Right forelimb (tissue), 1 donor: ENCODE measurements around the gene CFAP53.
"Not testable (repeated sequence)": the region's sequence is repeated elsewhere in the genome, so short reads cannot be mapped to it uniquely, and the experiment has no call there.

Source experiments
- DNase-seq: peaks from one replicate; pipeline ENCODE4 v3.0.0-alpha.2; 2018

Gene CFAP53

DNA sequence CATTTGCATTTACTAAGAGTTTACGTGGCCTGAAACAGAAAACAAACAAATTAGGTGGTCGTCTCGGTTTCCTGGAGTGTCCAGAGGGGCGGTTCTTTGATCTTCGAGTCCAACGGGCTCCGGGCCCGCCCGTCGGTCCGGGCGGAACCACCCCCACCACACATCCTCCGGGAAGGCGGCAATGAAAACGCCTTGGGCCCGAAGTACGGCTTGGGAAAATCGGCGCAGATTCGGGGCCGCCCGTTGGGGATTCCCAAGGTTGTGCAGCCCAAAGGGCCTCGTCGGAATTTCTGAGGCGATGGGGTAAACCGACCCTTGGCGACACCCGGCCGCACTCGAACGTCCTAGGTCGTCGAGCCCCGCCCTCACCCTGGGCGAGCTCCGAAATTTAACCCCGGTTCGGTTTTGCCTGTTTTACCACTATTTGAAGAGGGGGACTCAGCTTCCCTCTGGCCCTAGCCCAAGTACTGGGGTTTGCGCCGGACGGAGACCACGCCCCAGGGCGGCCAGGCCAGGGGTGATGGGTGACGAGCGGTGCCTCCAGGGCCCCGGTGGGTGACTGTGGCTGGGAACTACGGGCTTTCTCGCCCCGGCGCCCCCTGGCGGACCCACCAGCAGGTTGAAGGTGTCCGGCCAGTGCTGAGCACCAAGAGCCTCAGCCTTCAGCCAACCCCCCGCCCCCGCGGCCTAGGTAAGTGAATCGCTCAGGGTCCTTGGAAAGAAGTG lies 1.9 kb upstream of the CFAP53 start:
- peak; percentile 85 for DNase-seq

GRCh38 chr18:50262977-50263376 lies 3.3 kb downstream of the CFAP53 start:
- DNase-seq, result no peak

DNA sequence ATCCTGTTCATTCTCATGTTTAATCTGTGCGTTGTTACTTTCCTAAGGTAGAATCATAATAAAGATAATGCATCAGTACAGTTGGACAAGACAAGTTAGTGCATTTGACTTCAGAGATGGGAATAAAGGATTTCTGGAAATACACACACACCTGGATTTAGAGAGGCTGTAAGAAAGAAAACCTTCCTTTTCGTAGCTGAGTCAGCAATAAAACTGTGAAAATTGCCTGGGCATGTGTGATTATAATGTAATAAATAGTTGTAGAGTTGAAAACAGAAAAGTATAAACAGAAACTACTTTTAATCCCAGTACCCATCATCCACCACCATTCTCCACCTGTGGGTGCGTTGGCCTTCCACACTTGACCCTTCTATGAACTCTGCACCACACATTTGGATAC lies 15.4 kb downstream of the CFAP53 start:
- DNase-seq, result no peak

DNA sequence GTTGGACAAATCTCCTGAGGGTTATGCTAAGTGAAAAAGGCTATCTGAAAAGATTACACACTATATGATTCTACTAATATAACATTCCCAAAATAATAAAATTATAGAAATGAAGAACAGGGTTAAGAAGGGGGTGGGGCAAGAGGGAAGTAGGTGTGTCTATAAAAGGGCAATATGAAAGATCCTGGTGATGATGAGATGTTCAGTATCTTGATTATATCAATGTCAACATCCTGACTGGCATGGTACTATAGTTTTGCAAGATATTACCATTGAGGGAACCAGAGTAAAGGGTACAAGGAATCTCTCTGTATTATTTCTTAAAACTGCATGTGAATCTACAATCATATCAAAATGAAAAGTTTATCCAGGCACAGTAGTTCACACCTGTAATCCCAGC lies 16.7 kb downstream of the CFAP53 start:
- DNase-seq, result no peak

DNA sequence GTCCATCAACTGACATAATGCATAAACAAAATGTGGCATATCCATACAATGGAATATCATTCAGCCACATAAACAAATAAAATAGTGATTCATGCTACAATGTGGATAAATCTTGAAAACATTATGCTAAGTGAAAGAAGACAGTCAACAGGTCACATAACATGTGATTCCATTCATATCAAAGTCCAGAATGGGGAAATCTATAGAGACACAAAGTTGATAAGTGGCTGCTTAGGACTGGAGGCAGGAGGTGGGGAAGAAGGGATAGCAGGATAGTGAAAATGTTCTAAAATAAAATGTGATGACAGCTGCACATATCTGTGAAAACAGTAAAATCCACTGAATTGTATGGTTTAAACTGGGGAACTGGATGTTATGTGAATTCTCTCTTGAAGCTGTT lies 18.7 kb downstream of the CFAP53 start:
- DNase-seq, result no peak

- not testable (repeated sequence) for DNase-seq
These were observed 24.5 kb downstream of the CFAP53 start for GRCh38 chr18:50241768-50242167.

- no peak for DNase-seq
These were observed 26.2 kb downstream of the CFAP53 start for GRCh38 chr18:50240080-50240563.

DNA sequence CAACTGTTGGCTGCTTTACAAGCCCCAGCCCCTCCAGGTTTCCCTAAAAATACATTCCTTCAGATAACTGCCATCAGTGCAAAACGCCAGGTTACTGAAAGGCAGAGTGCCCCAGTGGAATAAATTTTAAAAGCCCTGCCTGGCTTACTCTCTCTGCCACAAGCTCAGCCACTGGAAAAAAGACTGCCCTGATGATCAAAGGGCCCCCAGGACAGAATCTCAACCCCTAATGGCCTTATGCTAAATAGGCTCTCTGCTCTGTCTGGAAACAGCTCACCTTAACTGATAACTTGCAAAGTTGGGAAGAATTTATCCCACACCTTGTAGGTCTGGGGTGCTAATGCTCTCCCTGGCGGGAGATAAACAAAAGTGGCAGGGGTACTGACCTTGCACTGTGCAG lies 33.9 kb downstream of the CFAP53 start:
- DNase-seq, result no peak

DNA sequence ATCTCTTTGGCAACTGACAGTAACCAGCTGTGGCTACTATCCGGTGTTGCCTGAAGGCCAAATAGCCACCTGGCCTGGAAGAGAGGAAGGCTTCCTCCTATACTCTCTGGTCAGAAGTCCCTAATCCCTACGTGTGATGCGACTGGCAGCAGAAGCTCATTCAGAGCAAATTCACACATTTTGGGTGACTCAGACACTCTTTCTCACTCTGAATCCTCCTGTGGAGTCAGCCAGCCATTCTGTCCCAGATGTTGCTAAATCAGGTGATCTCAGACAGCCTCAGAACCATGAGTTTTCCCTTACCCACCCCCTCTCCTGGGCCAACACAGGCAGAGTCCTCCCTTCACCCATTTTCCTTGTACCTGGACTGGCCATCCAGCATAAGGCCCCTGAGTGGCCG lies 34.7 kb downstream of the CFAP53 start:
- no peak for DNase-seq

DNA sequence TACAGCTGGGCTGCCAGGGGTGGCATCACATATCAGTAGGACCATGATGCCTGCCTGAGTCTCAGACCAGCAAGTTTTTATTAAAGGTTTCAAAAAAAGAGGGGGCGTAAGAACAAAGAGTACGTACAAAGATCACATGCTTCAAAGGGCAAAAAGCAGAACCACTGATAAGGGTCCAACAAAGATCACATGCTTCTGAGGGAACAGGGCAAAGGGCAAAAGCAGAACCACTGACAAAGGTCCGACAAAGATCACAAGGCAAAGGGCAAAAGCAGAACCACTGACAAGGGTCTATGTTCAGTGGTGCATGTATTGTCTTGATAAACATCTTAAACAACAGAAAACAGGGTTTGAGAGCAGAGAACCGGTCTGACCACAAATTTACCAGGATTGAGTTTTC lies 46.0 kb downstream of the CFAP53 start:
- DNase-seq, result not testable (repeated sequence)

DNA sequence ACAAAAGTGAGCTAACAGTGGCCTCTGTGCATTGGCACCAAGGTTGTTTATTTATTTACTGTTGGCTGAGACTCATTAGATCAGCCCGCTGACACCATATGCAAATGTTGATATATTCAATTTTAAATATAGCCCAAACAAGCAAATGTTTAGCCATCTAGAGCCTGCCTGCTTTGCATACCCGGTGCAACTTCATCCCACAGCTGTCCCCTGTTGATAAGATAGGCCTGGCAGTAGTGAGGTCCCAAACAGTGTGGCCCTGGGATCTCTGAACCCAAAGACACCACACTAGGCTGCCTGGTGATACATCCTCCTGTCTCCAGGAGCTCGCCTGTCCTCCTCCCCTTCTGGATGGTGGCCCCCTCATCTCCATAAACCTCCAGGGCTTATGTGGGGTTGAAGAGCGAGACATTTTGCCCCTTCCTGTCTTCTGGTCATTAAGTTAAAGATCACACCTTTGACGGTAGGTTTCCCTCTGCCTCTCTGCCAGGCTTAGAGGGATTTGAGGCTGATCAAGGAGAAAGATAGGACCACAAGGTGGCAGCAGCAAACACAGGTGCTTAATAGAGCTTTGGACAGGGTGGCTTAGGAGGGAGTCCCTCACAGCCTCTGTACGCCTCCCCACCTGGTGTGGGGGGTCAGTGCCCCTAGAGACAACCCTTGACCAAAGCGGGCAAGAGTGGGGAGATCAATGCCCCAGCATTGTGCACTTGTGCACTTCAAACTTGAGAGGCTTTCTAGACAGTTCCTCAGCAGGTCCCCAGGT lies 47.7 kb downstream of the CFAP53 start:
- no peak for DNase-seq

- no peak for DNase-seq
These were observed 57.0 kb downstream of the CFAP53 start for GRCh38 chr18:50209311-50209710.

DNA sequence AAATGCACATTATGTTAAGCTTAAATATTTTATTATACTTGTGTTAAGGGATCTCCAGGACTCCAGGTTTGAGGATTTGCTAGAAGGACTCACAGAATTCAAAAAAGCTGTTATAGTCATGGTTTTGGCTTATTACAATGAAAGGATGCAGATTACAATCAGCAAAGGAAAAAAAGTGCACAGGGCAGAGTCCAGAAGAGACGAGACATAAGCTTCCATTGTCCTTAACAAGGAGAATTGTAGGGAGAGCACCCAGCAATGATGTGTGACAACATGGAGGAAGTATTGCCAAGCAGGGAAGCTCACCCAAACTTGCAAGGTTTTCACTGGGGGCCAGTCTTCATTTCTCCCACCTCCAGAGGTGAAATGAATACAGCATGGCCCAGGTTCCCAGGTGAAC lies 58.6 kb downstream of the CFAP53 start:
- DNase-seq, result no peak

DNA sequence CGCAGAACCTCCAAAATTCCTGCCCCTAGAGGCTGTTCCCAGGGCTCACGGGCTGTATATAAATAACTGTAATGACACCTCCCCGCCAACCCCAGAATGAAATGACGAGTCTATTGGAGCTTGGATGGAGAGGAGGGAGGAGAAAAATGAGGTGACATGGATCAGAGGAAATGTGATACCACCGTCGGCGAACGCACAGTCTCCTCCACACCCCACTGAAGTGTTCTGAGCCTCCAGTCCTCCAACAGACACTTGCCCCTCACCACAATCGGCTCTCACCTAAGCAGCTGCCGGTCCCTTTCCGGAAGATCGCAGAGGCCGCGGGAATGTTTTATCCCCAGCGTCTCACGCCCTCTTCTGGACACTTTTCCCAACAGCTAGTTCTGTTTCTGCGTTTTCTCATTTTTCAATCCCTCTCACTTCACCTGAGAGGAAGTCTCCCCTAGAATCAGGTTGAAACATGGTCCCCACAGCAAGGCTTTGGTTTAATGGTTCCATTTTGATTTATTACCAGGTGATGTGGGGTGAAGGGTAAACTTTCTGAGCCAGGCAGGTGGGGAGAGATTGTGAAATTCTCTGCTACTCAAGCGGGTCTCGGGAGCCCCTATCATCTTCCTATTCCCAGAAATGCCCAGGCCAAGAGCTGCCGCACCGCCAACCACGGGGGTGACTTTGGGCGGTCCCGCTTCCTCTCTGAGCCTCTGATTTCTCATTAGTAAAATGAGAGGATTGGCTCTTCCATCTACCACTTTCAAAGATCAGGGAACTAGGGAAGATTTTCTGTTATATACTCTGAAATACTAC lies 62.3 kb downstream of the CFAP53 start:
- DNase-seq, result peak; percentile 65

- no peak for DNase-seq
These were observed 64.7 kb downstream of the CFAP53 start for GRCh38 chr18:50201476-50202018.

DNA sequence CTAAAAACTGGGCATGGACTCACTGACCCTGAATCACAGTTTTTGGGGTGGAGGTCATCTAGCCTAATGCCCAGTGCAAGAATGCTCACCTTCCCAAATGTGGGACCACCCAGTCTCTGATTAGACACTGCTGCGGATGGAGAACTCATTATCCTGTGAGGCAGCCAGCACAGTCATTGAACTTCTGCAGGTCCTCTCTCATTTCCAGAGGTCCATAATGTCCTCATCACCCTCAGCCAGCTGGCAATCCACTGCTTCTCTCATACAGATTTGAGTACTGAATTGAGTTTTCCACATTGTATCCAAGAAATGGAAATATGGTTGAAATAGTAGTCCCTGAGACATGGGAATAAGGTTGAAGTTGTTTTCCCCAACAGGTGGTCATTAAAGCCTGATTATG lies 66.4 kb downstream of the CFAP53 start:
- DNase-seq, result peak; percentile 50

- DNase-seq, result no peak
These were observed 66.9 kb downstream of the CFAP53 start for GRCh38 chr18:50199346-50199855.

GRCh38 chr18:50196261-50196660 lies 70.0 kb downstream of the CFAP53 start:
- DNase-seq, result no peak

DNA sequence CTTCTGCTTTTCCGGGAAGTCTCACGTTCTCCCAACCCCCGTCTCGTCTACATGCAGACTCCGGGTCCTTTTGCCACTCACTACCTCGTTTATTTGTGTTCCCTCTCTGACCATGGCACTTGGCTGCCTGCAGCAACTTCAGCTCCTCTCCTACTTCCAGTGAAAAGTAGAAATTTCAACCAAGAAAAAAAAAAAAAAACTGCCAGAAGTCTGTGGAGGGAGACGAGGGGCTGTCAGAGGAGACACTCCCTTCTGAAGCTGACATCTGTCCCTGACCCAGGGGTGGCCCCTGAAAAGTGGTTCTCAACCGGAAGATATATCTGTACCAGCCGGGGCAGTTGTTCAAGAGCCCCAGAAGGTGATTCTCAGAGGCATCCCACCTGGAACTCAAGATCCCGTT lies 70.6 kb downstream of the CFAP53 start:
- DNase-seq, result no peak

DNA sequence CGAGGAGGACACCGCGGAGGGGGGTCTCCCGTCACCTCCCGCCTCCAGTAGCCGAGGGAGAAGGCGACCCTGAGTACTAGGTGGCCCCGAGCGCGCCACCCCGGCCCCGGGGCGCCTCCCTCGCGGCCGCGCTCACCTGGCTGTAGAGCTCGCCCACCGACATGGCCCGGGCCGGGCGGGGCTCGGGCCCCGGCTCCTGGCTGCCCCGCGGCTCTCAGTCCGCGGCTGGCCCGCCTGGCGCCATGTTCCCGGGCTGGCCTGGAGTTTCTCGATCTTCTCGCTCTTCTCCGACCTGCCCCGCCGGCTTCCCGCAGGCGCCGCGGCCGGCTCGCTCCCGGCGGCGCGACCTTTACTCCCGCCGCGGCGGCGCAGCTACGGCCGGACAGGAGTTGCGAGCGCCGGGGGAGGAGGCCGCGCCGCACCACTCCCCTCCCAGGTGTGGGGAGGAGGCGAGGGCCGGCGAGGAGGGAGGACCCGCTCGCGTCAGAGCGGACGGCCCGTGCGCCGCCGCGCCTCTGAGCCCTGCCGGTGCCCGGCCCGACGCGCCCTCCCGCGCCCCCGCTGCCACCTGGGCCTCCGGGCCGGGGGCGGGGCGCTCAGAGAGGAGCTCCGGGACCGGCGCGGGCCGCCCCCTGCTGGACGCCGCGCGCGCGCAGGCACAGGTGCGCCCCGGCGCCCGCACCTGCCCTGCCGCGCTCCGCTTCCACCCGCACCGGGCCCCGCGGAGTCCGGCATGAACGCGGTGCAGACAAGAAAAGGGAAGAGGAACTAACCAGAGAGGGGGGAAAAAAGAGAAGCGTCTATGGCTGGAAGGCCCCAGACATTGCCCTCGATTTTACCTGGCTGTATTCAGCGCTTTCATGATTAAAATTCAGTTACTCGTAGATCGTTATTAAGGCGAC lies 71.4 kb downstream of the CFAP53 start, which contains the start of gene MYO5B:
Gene MYO5B (minus strand): TSS at position 517 of the 902 bp plus-strand sequence. CDS start 354 bp downstream, at position 163.
- DNase-seq, result peak; percentile 57

DNA sequence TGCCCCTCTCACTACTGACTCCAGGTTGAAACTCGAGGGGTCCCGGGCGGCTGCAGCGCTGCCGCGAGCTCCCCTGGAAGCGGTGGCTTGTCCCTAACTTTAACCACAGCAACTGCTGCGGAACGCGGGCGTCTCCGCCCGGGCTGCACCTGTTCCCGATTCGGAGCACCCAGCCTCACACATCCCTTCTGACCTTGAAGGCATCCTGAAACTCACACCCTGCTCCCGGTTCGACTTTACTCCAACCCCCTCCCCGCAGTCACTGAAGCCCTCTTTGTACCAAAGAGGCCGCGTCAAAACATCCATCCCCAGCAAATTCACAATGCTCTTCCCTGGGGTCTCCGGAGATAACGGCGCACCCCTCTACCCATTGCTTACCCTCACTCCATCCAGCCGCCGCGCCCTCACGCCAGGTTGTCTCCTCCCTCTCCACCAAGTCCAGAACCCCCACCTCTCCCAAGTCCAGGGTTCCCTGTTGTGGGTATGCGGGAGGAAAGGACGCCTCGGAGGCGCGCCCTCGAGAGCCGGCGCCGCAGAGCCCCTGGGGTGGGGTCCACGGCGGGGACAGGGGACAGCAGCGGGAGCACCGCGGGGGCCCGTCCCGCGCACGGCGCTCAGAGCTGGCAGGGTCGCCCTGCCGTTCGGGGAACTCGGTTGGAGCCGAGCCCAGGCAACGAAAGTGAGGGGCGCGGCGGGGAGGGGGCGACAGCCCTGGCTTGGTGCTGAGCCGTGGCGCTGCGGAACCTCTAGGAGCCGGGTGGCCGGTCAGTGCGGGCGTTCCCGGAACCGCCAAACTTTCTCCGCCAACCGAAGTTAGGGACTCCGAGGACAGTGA lies 72.3 kb downstream of the CFAP53 start:
- DNase-seq, result no peak
